ENCODE data around the gene FBXL7. TPM values are rescaled to one million over a fixed set of nuclear protein-coding genes. Genes with fewer than 3 reads are reported as not detected.

Gene FBXL7
- total RNA-seq, 1 experiment from 2014 or later: not detected

DNA sequence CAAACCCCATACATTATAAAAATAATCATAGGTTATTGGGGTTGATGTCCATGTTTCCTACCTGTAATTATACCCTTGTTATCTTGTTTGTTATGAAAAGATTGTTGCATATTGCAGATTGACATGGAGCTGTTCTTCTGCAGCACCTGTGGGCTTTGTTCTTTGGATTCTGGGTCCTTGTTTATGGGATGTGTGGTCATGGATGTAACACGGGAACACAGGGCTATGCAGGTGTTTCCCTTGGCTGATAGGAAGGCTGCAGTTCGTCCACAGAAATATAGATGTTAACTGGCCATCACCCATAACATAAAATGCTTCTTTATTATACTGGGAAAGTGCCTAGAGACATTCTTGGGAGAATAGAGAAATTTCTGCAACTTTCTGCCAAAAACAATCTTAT, 77.9 kb downstream of the FBXL7 start:
- TF ChIP-seq, protein P1, sequence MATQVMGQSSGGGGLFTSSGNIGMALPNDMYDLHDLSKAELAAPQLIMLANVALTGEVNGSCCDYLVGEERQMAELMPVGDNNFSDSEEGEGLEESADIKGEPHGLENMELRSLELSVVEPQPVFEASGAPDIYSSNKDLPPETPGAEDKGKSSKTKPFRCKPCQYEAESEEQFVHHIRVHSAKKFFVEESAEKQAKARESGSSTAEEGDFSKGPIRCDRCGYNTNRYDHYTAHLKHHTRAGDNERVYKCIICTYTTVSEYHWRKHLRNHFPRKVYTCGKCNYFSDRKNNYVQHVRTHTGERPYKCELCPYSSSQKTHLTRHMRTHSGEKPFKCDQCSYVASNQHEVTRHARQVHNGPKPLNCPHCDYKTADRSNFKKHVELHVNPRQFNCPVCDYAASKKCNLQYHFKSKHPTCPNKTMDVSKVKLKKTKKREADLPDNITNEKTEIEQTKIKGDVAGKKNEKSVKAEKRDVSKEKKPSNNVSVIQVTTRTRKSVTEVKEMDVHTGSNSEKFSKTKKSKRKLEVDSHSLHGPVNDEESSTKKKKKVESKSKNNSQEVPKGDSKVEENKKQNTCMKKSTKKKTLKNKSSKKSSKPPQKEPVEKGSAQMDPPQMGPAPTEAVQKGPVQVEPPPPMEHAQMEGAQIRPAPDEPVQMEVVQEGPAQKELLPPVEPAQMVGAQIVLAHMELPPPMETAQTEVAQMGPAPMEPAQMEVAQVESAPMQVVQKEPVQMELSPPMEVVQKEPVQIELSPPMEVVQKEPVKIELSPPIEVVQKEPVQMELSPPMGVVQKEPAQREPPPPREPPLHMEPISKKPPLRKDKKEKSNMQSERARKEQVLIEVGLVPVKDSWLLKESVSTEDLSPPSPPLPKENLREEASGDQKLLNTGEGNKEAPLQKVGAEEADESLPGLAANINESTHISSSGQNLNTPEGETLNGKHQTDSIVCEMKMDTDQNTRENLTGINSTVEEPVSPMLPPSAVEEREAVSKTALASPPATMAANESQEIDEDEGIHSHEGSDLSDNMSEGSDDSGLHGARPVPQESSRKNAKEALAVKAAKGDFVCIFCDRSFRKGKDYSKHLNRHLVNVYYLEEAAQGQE (IDR thresholded peaks at IDR 0.05; ENCODE audit: insufficient read depth in 1 of 2, low read depth in 2 of 2, low read length in 1 of 2): no peak
- TF ChIP-seq CTCF (IDR thresholded peaks at IDR 0.05) (no peak), SIN3A (IDR thresholded peaks at IDR 0.05; ENCODE audit: borderline replicate concordance, insufficient read depth, low read depth, low read length) (no peak), POLR2AphosphoS5 (IDR thresholded peaks at IDR 0.05; ENCODE audit: low read depth, low read length) (no peak), TCF7L2 (IDR thresholded peaks at IDR 0.05; ENCODE audit: low read depth, low read length) (no peak)

GRCh38 chr5:15579193-15579990, 79.4 kb downstream of the FBXL7 start:
- Histone ChIP-seq H3K27ac (ENCODE audit: low read length) (no peak overlapping the region), H3K9me3 (ENCODE audit: control insufficient read depth, insufficient read depth, low read depth, low read length) (no peaks in the 10 kb centered on the region), H3K4me3 (ENCODE audit: low read depth in 2 of 2, low read length in 2 of 2) (no peak overlapping the region), H3K4me1 (ENCODE audit: control insufficient read depth, insufficient read depth, low read length) (no peaks in the 10 kb centered on the region), H3K27me3 (ENCODE audit: control insufficient read depth, insufficient read depth, low read length) (no peaks in the 10 kb centered on the region), H3K36me3 (ENCODE audit: control insufficient read depth, insufficient read depth, low read length) (no peaks in the 10 kb centered on the region)
- ATAC-seq (no peak), DNase-seq (ENCODE audit: low read depth, low spot score) (no peak)
- no peak for TF ChIP-seq POLR2AphosphoS5 (IDR thresholded peaks at IDR 0.05; ENCODE audit: low read depth, low read length)
- TF ChIP-seq SIN3A (IDR thresholded peaks at IDR 0.05; ENCODE audit: borderline replicate concordance, insufficient read depth, low read depth, low read length): no peak
- no peak for TF ChIP-seq CTCF (IDR thresholded peaks at IDR 0.05)
- no peak for TF ChIP-seq TCF7L2 (IDR thresholded peaks at IDR 0.05; ENCODE audit: low read depth, low read length)
- TF ChIP-seq, protein P1 (IDR thresholded peaks at IDR 0.05; ENCODE audit: insufficient read depth in 1 of 2, low read depth in 2 of 2, low read length in 1 of 2): no peak
- POLR2A ChIA-PET: no interaction called here
- in situ Hi-C loops (cut with HindIII; ENCODE audit: low pct_unique_long_range_greater_than_20kb, low sequenced_read_pairs): no loop called here
- CTCF ChIA-PET: no interaction called here
- no TSS peak for BruUV-seq (replicated peaks)
- intact Hi-C loops (cut with micrococcal nuclease; ENCODE audit: unreplicated experiment): no loop called here

More for the DNA sequence above, 77.9 kb downstream of the FBXL7 start:
- ATAC-seq (no peak), DNase-seq (ENCODE audit: low read depth, low spot score) (no peak)
- ChIA-PET CTCF (no interaction called here), POLR2A (no interaction called here)
- in situ Hi-C loops (cut with HindIII; ENCODE audit: low pct_unique_long_range_greater_than_20kb, low sequenced_read_pairs): no loop called here
- no peak overlapping the region for H3K4me3 ChIP-seq (ENCODE audit: low read depth in 2 of 2, low read length in 2 of 2)
- H3K9me3 ChIP-seq (ENCODE audit: control insufficient read depth, insufficient read depth, low read depth, low read length): no peaks in the 10 kb centered on the region
- H3K27me3 ChIP-seq (ENCODE audit: control insufficient read depth, insufficient read depth, low read length): no peaks in the 10 kb centered on the region
- H3K36me3 ChIP-seq (ENCODE audit: control insufficient read depth, insufficient read depth, low read length): no peaks in the 10 kb centered on the region
- BruUV-seq (replicated peaks): no TSS peak
- intact Hi-C loops (cut with micrococcal nuclease; ENCODE audit: unreplicated experiment): no loop called here
- H3K27ac ChIP-seq (ENCODE audit: low read length): no peak overlapping the region
- no peaks in the 10 kb centered on the region for H3K4me1 ChIP-seq (ENCODE audit: control insufficient read depth, insufficient read depth, low read length)

Data from Panc1 (cell line).